Activated T-helper 9 cell treated with anti-CD3 and anti-CD28 coated beads, Interleukin-2, amount 50 U/mL, for 16 hours (primary cell): ENCODE measurements around the gene MBNL1.
"Not testable (repeated sequence)": the region's sequence is repeated elsewhere in the genome, so short reads cannot be mapped to it uniquely, and the experiment has no call there.

Source experiments
- DNase-seq: peaks from one replicate; pipeline ENCODE4 v3.0.0-alpha.2; 2020; ENCODE audit warnings: low read depth

The MBNL1 gene

DNA sequence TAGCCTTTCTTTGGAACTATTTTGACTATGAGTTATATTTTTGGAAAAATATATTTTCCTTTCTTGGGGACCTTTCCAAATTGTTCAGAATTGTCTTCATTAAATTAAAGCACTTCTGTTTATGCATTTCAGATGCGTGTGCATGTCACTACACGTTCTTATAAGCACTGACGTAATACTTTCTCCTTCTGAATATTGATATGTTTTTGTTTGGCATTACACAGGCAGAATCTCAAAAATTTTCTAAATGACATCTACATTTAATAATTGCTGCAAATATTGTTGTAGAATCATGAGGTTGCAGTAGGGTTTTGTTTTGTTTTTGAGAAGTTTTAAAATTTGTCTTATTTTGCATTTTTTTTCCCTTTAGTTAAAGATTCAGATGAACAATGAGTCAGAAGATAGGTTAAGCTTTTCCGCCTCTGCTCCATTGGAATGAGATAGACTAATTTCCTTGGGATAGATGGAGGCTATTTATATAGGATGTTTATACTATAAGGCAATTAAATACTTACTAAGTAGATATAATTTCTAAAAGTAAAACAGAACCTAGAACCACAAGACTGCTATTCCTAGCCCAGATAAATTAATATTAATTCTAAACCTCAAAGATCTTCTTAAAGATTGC is 110.8 kb downstream of the MBNL1 start:
- no peak for DNase-seq

- DNase-seq: no peak
These were observed 111.3 kb downstream of the MBNL1 start for GRCh38 chr3:152380043-152380442.

GRCh38 chr3:152381881-152382295 is 113.2 kb downstream of the MBNL1 start:
- DNase-seq: no peak

- no peak for DNase-seq
These were observed 113.8 kb downstream of the MBNL1 start for GRCh38 chr3:152382312-152383135.

DNA sequence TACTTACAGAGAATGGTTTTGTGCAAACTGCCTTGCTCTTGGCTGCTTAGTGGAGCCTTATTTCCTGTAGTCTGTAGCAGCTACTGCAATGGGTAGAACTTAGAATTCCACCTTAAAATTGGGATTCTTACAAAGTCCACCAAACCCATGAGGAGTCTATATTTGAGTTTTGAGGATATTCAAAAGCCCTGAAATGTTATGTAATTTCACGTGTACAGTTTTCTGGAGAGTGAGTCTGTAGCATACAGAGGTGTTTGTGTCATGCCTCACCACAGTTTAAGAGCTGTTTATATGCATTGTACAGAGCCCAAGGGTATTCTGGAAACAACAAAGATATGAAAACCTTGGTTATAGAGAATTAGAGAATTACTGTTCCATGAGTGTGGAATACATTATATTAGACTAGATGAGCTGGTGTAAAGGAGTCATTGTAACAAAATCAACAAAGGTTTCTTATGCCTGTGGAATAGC is 114.4 kb downstream of the MBNL1 start:
- no peak for DNase-seq

DNA sequence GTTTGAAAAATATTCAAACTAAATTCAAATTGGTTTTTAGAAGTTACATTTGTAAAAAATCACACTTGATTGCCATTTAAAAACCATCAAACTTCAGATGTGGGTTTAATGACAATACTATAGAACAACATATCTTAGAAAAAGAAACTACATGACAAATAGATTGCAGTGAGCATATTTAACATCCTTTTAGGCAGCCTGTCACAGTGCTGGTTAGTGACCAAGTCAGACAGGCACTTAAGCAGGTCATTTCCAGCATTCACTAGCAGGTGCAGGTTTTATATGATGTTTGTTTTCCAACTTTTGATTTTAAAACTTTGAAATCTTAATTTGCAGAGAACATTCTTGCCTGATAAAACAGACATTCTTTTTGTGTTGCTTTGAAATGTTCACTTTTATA is 115.7 kb downstream of the MBNL1 start:
- no peak for DNase-seq

DNA sequence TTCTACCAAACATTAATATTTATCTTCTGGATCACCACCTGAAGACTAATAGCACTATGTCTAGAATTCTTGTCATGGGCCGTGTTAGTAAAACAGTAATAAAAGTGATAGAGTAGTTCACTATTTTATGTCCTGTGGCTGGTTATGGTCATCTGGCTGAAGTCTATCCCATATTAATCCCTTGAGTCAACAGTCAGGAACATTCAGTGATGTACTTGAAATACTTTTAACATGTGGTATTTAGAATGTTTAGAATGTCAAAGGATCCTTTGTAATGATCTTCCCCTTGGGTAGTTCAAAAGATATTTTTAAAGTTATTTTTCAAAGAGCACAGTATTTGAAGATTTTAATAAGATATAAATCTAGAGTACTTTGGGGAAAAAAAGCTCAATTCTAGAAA is 117.0 kb downstream of the MBNL1 start:
- DNase-seq: no peak

DNA sequence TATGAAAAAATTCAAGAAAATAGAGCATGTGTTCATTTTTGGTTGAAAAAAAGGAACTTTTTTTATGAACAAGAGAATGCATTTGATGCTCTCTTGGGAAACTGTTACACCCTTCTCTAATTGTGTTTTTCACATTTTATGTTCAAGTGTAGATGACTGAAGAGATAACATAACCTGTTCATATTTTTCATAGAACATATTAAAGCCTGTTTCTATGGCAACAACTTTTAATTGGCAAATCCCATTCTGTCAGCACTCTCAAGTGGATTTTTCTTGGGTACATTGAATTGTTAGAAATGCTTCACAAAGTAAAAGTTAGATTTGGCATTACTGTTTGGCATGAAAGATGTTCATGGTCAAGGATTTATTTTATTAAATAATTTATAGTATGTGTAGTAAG is 117.5 kb downstream of the MBNL1 start:
- DNase-seq: no peak

DNA sequence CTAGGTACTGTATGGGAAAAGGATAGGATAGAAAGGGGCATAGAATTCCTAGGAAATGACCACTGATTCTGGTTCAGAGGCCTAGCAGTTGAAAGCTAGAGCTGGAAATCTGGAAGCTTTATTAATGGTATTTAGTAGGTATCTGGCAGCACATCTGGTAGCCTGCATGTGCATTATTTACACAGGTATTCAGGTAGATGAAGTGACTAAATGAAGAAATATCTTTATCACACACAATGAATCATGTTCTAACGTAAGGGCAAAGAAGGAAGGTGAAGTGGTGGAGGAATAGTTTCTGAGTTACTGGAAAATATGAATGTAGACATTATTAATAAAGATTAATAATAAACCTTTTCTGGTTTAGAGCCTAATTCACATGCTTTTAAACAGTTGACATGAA is 119.9 kb downstream of the MBNL1 start:
- DNase-seq: no peak

DNA sequence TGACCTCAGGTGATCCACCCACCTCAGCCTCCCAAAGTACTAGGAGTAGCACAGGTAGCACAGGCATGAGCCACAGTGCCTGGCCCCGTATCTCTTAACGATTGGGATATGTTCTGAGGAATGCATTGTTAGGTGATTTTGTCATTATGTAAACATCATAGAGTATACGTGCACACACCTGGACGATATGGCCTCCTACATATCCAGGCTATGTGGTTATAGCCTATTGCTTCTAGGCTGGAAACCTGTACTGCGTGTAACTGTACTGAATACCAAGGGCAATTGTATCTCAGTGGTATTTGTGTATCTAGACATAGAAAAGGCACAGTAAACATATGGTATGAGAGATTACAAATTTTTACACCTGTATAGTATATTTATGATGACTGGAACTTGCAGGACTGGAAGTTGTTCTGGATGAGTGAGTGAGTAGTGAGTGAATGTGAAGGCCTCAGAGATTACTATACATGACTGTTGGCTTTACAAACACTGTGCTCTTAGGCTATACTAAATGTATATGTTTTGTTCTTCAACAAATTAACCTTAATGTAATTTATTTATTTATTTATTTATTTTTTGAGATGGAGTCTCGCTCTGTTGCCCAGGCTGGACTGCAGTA is 120.7 kb downstream of the MBNL1 start:
- DNase-seq: no peak

DNA sequence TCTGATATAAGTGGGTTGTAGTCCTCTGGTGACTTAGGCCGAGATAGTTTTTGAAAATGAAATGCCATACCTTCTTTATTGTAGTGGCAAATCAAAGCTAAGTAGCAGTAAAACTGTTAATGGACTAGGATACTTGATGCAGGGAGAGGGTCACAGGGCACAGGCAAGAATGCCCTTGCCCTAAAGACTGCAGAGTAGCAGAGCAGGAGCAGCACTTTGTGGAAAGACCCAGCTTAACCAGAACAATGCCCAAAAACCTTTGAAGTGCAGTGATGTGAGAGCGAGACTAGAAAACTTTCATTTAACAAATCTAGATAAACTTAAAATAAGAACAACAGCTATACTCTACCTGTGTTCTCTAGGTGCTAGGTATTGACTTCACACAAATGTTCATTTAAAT is 121.9 kb downstream of the MBNL1 start:
- no peak for DNase-seq

- DNase-seq: no peak
These were observed 122.9 kb downstream of the MBNL1 start for GRCh38 chr3:152391671-152392070.

- DNase-seq: no peak
These were observed 123.6 kb downstream of the MBNL1 start for GRCh38 chr3:152392272-152392880.

DNA sequence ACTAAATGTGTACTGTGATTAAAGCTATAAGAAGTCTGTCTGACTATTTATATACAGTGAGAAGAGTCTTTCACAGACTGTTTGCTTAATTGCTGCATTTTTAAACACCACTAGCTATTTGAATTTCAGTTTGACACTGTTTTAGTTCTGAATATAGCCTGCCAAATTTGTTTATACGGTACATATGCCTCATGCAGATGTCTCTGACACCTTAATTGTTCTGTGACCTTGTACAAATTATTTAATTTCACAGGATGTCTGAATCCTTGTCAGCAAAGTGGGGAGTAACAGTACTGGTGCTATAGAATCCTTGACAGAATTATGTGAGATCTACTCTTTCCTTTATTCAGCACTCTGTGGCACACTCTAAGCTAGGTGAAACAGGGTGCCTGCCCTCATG is 125.5 kb downstream of the MBNL1 start:
- DNase-seq: no peak

- DNase-seq: no peak
These were observed 127.0 kb downstream of the MBNL1 start for GRCh38 chr3:152395764-152396163.

- DNase-seq: no peak
These were observed 128.1 kb downstream of the MBNL1 start for GRCh38 chr3:152396867-152397266.

DNA sequence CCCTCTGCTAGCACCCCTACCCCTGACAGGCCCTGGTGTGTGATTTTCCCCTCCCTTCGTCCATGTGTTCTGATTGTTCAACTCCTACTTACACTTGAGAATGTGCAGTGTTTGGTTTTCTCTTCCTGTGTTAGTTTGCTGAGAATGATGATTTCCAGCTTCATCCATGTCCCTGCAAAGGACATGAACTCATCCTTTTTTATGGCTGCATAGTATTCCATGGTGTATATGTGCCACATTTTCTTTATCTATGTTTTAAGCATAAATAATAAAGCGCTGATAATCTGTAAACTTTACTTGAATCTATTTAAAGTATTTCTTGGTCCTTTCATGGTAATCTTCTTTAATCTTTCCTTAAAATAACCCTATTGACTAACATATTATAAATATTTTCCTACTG is 128.6 kb downstream of the MBNL1 start:
- DNase-seq: not testable (repeated sequence)

DNA sequence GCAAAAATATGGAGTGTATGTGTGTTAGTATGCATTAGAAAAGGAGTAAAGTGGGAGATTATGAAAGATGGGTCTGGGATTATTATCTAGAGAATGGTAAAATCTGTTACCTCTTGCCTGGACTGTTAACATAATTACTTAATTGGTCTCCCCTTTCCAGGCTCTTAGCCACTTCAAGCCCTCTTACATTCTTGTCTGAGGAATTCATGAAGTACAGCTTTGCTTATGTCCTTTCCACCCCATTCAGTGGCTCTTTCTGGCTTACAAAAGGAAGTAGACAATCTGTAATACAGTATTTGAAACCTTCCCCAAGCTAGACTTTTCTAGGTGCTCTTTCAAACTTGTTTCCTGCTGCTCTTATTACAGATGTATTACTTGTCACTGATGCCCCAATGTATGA is 129.8 kb downstream of the MBNL1 start:
- no peak for DNase-seq

DNA sequence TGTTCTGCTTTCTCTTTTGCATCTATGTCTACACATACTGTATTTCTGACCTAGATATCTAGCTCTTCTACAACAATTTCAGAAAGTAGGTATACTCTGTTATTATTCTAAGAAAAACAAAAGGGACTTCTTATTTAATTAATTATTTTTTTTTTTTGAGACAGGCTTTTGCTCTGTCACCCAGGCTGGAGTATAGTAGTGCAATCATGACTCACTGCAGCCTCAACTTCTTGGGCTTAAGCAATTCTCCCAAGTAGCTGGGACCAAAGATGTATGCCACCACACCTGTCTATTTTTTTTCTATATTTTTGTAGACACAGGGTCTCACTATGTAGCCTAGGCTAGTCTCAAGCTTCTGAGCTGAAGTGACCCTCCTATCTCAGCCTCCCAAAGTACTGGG is 130.6 kb downstream of the MBNL1 start:
- no peak for DNase-seq

GRCh38 chr3:152400887-152401286 is 132.2 kb downstream of the MBNL1 start:
- DNase-seq: no peak

GRCh38 chr3:152402695-152403451 is 134.1 kb downstream of the MBNL1 start:
- DNase-seq: no peak

DNA sequence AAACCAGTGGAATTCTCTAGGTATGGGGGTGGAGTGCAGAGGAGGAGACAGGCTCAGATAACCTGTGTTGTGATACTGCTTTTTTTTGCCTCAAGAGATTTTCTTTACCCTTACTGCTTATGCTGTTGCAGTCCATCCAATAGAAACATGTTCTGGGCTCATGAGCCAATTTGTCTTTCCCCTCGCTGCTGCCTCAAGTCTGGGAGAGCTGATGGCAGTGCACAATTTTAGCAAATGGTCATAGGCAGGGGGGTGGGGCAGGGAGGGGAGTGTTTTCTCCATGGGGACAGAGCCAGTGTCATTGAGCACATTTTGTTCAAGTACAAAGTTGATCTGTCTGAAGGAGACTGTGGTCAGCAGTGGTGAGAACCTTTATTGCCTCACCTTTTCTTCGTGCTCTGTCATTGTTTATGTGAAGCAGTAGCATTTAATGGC is 134.9 kb downstream of the MBNL1 start:
- DNase-seq: no peak
